SK-N-MC (cell line): Measurements from ENCODE around the gene OPA1.

Experiments used
- EZH2 ChIP-seq: fragments of 200-600 bp; sonication (generic); IDR thresholded peaks from one replicate; pipeline ENCODE4 v1.6.1; 2017; ENCODE audit warnings: antibody characterized with exemption
- POLR2AphosphoS5 ChIP-seq: IDR thresholded peaks from 2 replicates; pipeline ENCODE4 v1.6.1; 2012; ENCODE audit warnings: mild to moderate bottlenecking, low read depth, low read length, borderline replicate concordance

GRCh38 chr3:193593668-193594030 is 641 bp downstream of the OPA1 start:
- no peak for TF ChIP-seq EZH2
- TF ChIP-seq POLR2AphosphoS5 = no peak
